Thyroid gland (tissue), 4 donors: ENCODE measurements around the gene PMFBP1.

Experiments
- POLR2A ChIP-seq, 2 donors: fragments of 450-650 bp; IDR thresholded peaks; one replicate each; pipeline ENCODE4 v1.6.1; 2017; ENCODE audit warnings: antibody characterized with exemption in 2 of 2, mild to moderate bottlenecking in 2 of 2, moderate library complexity in 1 of 2
- TF ChIP-seq, protein P1 (sequence below), 6 experiments: fragments of 200-600 bp in 3 of 6; fragments of 450-650 bp in 3 of 6; sonication (generic) in 3 of 6; IDR thresholded peaks; one replicate each; pipeline ENCODE4 v1.5.1; 2016 to 2019; ENCODE audit warnings: antibody characterized with exemption in 6 of 6, mild to moderate bottlenecking in 2 of 6, inconsistent platforms in 1 of 6, moderate library complexity in 1 of 6

DNA sequence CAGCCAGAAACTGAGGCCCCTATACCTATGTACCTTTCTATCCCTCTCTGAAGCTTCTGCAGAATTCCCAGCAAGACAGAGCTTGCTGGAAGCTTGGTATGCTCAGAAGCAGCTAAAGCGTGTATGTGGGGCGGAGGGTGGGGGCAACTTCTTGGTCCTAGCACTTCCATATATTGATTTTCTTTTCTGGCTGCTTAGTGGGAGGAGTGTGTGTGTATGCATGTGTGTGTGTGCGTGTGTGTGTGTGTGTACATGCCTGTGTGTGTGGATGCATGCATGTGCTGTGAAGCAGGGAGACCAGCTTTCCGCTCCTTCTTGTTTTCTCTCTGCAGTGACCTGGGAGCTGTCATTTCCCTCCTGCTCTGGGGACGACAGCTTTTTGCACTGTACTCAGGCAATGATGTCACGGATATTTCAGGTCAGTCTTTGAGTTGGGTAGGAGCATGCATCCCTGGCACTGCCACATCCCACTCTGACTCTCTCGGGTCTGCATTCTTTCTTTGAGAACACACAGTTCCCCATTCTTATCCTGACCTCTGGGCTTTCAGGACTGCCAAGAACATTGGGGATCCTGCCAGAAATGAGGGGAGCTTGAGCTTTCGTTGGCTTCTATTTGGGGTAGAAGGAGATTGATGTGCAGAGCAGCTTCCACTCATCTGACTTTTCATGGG is 98.3 kb downstream of the PMFBP1 start:
- no peak for TF ChIP-seq POLR2A (IDR thresholded peaks at IDR 0.05)
- TF ChIP-seq, protein P1, sequence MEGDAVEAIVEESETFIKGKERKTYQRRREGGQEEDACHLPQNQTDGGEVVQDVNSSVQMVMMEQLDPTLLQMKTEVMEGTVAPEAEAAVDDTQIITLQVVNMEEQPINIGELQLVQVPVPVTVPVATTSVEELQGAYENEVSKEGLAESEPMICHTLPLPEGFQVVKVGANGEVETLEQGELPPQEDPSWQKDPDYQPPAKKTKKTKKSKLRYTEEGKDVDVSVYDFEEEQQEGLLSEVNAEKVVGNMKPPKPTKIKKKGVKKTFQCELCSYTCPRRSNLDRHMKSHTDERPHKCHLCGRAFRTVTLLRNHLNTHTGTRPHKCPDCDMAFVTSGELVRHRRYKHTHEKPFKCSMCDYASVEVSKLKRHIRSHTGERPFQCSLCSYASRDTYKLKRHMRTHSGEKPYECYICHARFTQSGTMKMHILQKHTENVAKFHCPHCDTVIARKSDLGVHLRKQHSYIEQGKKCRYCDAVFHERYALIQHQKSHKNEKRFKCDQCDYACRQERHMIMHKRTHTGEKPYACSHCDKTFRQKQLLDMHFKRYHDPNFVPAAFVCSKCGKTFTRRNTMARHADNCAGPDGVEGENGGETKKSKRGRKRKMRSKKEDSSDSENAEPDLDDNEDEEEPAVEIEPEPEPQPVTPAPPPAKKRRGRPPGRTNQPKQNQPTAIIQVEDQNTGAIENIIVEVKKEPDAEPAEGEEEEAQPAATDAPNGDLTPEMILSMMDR (IDR thresholded peaks at IDR 0.05): no peak
